Cardiac ventricle fibroblast (primary cell): Measurements from ENCODE around the gene AIFM3. TPM values are rescaled to one million over a fixed set of nuclear protein-coding genes. Genes with fewer than 3 reads are reported as not detected.

Experiments used
- total RNA-seq: library from RNA; depleted of rRNA; stranded (reverse); fragments of >200 nt; gene quantifications from 2 replicates; pipeline ENCODE4 v1.2.3, GENCODE V29; 2015

The AIFM3 gene
- 0.56 and 1.5 TPM in 2 replicates for total RNA-seq

GRCh38 chr22:20966883-20967696 is at the start of gene AIFM3:
Gene AIFM3, plus strand, starts transcription at chr22:20967255. Its CDS starts 690 bp downstream, at chr22:20967945.

GRCh38 chr22:20981787-20982562 is 14.9 kb downstream of the AIFM3 start, which contains the start of gene LZTR1:
Gene LZTR1, plus strand, starts transcription at chr22:20982297. Its CDS starts 75 bp downstream, at chr22:20982372.

GRCh38 chr22:21001601-21002325 is 34.7 kb downstream of the AIFM3 start, which contains the start of gene THAP7:
Gene THAP7, minus strand, starts transcription at chr22:21002118. Its CDS starts 207 bp downstream, at chr22:21001911.

GRCh38 chr22:21014726-21015465 is 47.8 kb downstream of the AIFM3 start, which contains the start of gene P2RX6:
Gene P2RX6, plus strand, starts transcription at chr22:21015165. Its CDS starts 10 bp downstream, at chr22:21015175.

Other genes starting within 250 kb of the AIFM3 start
- 0.50 and 1.6 TPM in 2 replicates for gene SERPIND1, start 193.1 kb upstream of the AIFM3 start, total RNA-seq
- 37.3 and 51.0 TPM in 2 replicates for gene PI4KA, start 108.4 kb upstream of the AIFM3 start, total RNA-seq
- gene SNAP29, start 108.2 kb upstream of the AIFM3 start, total RNA-seq: 22.8 and 23.6 TPM in 2 replicates
- gene CRKL, start 49.8 kb upstream of the AIFM3 start, total RNA-seq: 34.6 and 35.4 TPM in 2 replicates
- gene LZTR1, start 15.0 kb downstream of the AIFM3 start, total RNA-seq: 27.6 and 34.6 TPM in 2 replicates
- gene THAP7, start 34.9 kb downstream of the AIFM3 start, total RNA-seq: 17.2 and 25.3 TPM in 2 replicates
- 0.94 and 1.3 TPM in 2 replicates for gene P2RX6, start 47.9 kb downstream of the AIFM3 start, total RNA-seq
- gene SLC7A4, start 65.3 kb downstream of the AIFM3 start, total RNA-seq: not detected in 2 replicates
- gene LRRC74B, start 78.7 kb downstream of the AIFM3 start, total RNA-seq: not detected in 2 replicates